NCI-H2171 (cell line): ENCODE data around the gene SH3D21.

Source experiments
- DNase-seq: peaks from one replicate; lab custom pipeline; 2025; lab: John Stamatoyannopoulos, UW

SH3D21 gene

GRCh38 chr1:36330940-36331339 lies 24.8 kb downstream of the SH3D21 start:
- no peak for DNase-seq

- no peak for DNase-seq
Observed at GRCh38 chr1:36337830-36338229, 31.7 kb downstream of the SH3D21 start.

GRCh38 chr1:36339215-36339614 lies 33.0 kb downstream of the SH3D21 start:
- DNase-seq, result no peak

GRCh38 chr1:36339615-36340014 lies 33.4 kb downstream of the SH3D21 start:
- DNase-seq, result no peak

- DNase-seq, result no peak
Observed at GRCh38 chr1:36341626-36342320, 35.6 kb downstream of the SH3D21 start.

- DNase-seq, result peak; percentile 26
Observed at GRCh38 chr1:36342426-36343185, 36.4 kb downstream of the SH3D21 start.

GRCh38 chr1:36343651-36344394 lies 37.7 kb downstream of the SH3D21 start:
- no peak for DNase-seq

GRCh38 chr1:36344395-36344680 lies 38.2 kb downstream of the SH3D21 start:
- DNase-seq, result no peak

GRCh38 chr1:36345353-36345752 lies 39.2 kb downstream of the SH3D21 start:
- DNase-seq, result no peak

- DNase-seq, result no peak
Observed at GRCh38 chr1:36346741-36347370, 40.7 kb downstream of the SH3D21 start.

GRCh38 chr1:36349241-36349671 lies 43.1 kb downstream of the SH3D21 start:
- DNase-seq, result no peak

GRCh38 chr1:36349839-36350238 lies 43.7 kb downstream of the SH3D21 start:
- no peak for DNase-seq

GRCh38 chr1:36350659-36351226 lies 44.6 kb downstream of the SH3D21 start:
- DNase-seq, result no peak

- no peak for DNase-seq
Observed at GRCh38 chr1:36351227-36351977, 45.2 kb downstream of the SH3D21 start.

- DNase-seq, result no peak
Observed at GRCh38 chr1:36352125-36352909, 46.1 kb downstream of the SH3D21 start.

GRCh38 chr1:36352910-36353878 lies 47.0 kb downstream of the SH3D21 start:
- no peak for DNase-seq

GRCh38 chr1:36354486-36354885 lies 48.3 kb downstream of the SH3D21 start:
- DNase-seq, result no peak

GRCh38 chr1:36355811-36356210 lies 49.6 kb downstream of the SH3D21 start:
- DNase-seq, result no peak

GRCh38 chr1:36358514-36359084 lies 52.4 kb downstream of the SH3D21 start:
- DNase-seq, result no peak
